Activated CD4-positive, alpha-beta T cell treated with anti-CD3 and anti-CD28 coated beads for 48 hours (primary cell): ENCODE measurements around the gene PLCXD3.

ENCODE experiments used
- DNase-seq: peaks from one replicate; pipeline ENCODE4 v3.0.0-alpha.2; 2020

The PLCXD3 gene

GRCh38 chr5:41277476-41278245, 232.7 kb downstream of the PLCXD3 start:
- DNase-seq = no peak

DNA sequence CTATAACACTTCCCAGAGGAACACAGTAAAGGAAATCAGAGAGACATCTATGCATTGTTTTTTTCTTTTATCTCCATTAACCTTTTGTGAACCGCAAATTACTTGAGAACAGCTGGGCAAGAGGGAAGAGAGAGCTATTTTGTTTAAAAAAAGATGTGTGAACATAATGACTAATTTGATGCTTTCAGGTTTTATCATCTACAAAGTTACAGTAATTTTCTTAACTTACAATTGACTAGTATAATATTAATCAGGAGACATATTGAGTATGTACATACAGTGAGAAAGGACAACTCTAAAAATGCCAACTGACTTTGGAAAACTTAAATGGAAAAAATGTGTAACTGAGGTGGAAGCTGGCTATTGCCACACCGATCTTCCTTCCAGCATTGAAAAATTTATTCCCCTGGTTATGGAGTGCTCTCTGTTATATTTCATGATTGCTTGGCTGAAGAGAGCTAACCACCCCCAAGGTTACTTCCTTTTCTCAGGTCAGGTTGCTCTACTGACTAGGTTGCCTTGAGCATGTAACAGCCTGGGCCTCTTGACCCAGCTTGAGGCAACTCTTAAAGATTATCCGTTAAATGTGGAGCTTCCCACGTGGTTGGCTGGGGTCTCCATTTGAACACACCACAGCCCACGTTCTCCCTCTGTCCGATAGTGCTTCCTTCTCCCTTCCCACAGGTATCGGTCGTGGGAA, 234.4 kb downstream of the PLCXD3 start:
- no peak for DNase-seq

DNA sequence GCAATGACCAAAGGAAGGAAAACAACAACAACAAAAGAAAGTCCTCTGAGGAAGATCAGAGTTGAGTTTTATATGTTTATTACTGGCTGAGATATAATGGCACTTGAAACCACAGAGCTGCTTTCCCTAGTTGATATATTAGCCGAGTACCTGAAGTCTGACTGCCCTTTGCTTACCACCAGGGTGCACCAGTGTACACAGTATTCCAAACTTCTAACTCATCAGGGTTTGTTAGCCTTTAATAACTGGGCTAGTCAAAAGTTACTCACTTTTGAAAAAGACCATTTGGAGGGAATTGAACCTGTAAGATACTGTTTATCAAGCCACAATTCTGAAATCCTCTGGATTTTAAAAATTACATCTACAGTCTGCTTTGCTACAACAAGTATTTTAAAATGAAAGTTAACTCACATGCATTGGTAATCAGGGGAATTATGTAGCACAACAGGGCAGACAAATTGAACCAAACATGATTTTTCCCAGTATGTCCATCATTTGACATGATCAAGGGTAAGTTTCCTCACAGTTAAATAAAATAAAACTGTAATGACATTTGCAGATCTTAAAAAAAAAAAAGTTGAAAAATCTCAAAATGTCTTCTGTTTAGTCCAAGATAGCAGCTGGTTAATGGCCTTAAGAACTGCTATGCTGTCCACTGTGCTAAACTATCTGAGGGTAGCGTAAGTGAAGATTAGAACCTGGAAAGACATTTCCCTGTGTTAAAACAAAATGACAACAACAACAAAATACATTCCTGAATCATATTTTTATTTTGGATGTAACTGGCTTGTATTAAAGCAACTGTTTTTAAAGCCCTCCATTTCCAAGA, 239.8 kb downstream of the PLCXD3 start:
- DNase-seq = peak; percentile 8

GRCh38 chr5:41268894-41269293, 241.5 kb downstream of the PLCXD3 start:
- no peak for DNase-seq

DNA sequence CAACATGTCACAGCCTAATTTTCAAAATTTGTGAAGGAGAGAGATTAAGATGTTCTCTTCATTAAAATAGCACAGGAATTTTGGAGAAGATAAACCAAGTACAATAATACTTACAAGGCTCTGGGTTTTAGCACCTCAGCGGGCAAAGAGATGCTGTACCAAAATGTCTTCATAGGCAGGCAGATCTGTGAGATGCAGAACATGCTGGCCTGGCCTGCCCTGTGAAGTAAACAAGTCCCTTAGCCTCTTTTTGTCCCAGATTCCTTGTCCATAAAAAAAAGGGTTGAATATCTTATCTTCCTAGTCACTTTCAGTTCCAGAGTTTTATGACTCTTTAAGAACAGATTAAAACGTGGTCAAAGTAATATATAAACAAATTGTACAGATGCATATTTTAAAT, 244.0 kb downstream of the PLCXD3 start:
- no peak for DNase-seq

- DNase-seq = no peak
Observed at GRCh38 chr5:41264019-41264418, 246.4 kb downstream of the PLCXD3 start.

GRCh38 chr5:41263335-41263734, 247.1 kb downstream of the PLCXD3 start:
- no peak for DNase-seq
